MM.1S (cell line): Measurements from ENCODE around the gene LHCGR.

Experiments
- EZH2 ChIP-seq: fragments of 300-600 bp; sonication (generic); optimal IDR thresholded peaks from 2 replicates; pipeline ENCODE3; 2017; ENCODE audit warnings: low read depth, mild to moderate bottlenecking, antibody characterized with exemption, low read length, mixed read lengths
- TF ChIP-seq, protein P1 (sequence below): fragments of 300-600 bp; sonication (generic); IDR thresholded peaks from 2 replicates; pipeline ENCODE4 v1.5.1; 2016; ENCODE audit warnings: antibody characterized with exemption, low read length, mixed read lengths

GRCh38 chr2:48728295-48728694 is 27.2 kb downstream of the LHCGR start:
- TF ChIP-seq EZH2 = no peak
- TF ChIP-seq, protein P1, sequence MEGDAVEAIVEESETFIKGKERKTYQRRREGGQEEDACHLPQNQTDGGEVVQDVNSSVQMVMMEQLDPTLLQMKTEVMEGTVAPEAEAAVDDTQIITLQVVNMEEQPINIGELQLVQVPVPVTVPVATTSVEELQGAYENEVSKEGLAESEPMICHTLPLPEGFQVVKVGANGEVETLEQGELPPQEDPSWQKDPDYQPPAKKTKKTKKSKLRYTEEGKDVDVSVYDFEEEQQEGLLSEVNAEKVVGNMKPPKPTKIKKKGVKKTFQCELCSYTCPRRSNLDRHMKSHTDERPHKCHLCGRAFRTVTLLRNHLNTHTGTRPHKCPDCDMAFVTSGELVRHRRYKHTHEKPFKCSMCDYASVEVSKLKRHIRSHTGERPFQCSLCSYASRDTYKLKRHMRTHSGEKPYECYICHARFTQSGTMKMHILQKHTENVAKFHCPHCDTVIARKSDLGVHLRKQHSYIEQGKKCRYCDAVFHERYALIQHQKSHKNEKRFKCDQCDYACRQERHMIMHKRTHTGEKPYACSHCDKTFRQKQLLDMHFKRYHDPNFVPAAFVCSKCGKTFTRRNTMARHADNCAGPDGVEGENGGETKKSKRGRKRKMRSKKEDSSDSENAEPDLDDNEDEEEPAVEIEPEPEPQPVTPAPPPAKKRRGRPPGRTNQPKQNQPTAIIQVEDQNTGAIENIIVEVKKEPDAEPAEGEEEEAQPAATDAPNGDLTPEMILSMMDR = no peak
